ENCODE results near the gene SGIP1.

DNA sequence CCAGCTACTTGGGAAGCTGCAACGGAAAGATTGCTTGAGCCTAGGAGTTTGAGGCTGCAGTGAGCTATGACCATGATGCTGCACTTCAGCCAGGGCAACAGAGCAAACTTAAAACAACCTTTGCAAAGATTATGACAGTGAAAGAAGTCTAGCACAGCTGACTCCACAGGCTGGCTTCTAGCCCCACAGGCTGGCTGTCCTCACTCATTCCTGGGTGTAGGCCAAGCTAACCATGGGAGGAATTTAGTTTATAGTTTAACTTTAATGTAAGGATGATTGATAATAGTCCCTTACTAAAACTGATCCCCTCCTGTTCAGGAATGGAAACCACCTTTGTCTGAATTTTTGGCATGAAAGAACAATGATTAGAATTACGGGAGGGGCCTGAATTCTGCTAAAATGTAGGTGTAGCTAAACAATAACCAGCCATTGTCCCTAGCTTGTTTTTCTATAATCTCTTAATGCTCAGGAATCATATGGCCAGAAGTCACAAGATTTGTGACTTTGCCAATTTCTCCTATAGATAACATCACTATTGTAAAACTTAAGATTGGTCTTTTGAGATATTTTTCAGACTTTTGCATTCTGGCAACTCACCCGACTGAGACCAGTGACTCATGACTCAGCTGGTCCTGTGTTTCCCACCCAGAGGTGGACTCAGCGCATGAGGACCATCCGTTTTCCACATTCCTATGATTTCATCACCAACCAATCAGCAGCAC is 28.1 kb upstream of the SGIP1 start:
- TF ChIP-seq, protein P1, sequence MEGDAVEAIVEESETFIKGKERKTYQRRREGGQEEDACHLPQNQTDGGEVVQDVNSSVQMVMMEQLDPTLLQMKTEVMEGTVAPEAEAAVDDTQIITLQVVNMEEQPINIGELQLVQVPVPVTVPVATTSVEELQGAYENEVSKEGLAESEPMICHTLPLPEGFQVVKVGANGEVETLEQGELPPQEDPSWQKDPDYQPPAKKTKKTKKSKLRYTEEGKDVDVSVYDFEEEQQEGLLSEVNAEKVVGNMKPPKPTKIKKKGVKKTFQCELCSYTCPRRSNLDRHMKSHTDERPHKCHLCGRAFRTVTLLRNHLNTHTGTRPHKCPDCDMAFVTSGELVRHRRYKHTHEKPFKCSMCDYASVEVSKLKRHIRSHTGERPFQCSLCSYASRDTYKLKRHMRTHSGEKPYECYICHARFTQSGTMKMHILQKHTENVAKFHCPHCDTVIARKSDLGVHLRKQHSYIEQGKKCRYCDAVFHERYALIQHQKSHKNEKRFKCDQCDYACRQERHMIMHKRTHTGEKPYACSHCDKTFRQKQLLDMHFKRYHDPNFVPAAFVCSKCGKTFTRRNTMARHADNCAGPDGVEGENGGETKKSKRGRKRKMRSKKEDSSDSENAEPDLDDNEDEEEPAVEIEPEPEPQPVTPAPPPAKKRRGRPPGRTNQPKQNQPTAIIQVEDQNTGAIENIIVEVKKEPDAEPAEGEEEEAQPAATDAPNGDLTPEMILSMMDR (conservative IDR thresholded peaks at IDR 0.05; ENCODE audit: low read depth in 2 of 2) = no peak
- TF ChIP-seq EZH2 (IDR thresholded peaks at IDR 0.05; ENCODE audit: low read depth, unreplicated experiment) (no peak), POLR2AphosphoS5 (IDR thresholded peaks at IDR 0.05; ENCODE audit: low read depth) (no peak)

Data from GM23338 (cell line).